OCI-LY1 (cell line): ENCODE results near the gene MPPED1.

Source experiments
- CTCF ChIP-seq: fragments of 200-600 bp; sonication (generic), shearing (Covaris generic); IDR thresholded peaks from 2 replicates; pipeline ENCODE4 v1.5.1; 2017; ENCODE audit warnings: mild to moderate bottlenecking, antibody characterized with exemption, low read length, moderate library complexity, mixed read lengths
- EZH2 ChIP-seq: fragments of 200-600 bp; sonication (generic), shearing (Covaris generic); IDR thresholded peaks from 2 replicates; pipeline ENCODE4 v1.8.0; 2017; ENCODE audit warnings: borderline replicate concordance, mixed run types, mild to moderate bottlenecking, antibody characterized with exemption, low read length, moderate library complexity, mixed read lengths

- TF ChIP-seq CTCF (no peak), EZH2 (no peak)
These were observed 117.0 kb downstream of the MPPED1 start for GRCh38 chr22:43528601-43529360.
